ENCODE measurements around the gene HMGB4. TPM values are rescaled to one million over a fixed set of nuclear protein-coding genes. Genes with fewer than 3 reads are reported as not detected.

HMGB4 gene
- total and polyA plus RNA-seq, 9 of the 15 experiments (the other 6 are each of a cell fraction or from before 2014, with no cell fraction given) = not detected

GRCh38 chr1:33908324-33908956 is 44.6 kb downstream of the HMGB4 start:
- H3K9ac ChIP-seq (ENCODE audit: insufficient read depth in 1 of 2, low read depth in 2 of 2, low read length in 2 of 2) = no peak overlapping the region
- no peak overlapping the region for H3K4me2 ChIP-seq (ENCODE audit: insufficient read depth, low read length)
- H3K9me3 ChIP-seq (replicated peaks; ENCODE audit: control insufficient read depth, insufficient read depth, low read depth, low read length) = no peaks in the 10 kb centered on the region
- CTCF ChIA-PET (ENCODE audit: low intra/inter-chr PET ratio) = no interaction called here
- WGBS (ENCODE audit: insufficient coverage, low coverage, missing lambda C conversion rate) = 1% methylated on average over 11 of the region's 11 CpGs
- POLR2A ChIA-PET = interaction anchor here (1.0 to 1.1 kb wide), 2 partner anchors 9 to 27 kb away, joined by 3 read pairs; no protein-coding TSS in a partner anchor
- intact Hi-C loops (cut with micrococcal nuclease) = no loop called here
- H4K20me1 ChIP-seq (replicated peaks; ENCODE audit: control insufficient read depth, insufficient read depth, low read length) = no peaks in the 10 kb centered on the region
- BruUV-seq (replicated peaks) = no TSS peak
- H3K9me1 ChIP-seq (ENCODE audit: control insufficient read depth, insufficient read depth, low read length) = no peaks in the 10 kb centered on the region
- H3K4me3 ChIP-seq = no peak overlapping the region
- H3K36me3 ChIP-seq (ENCODE audit: control insufficient read depth, insufficient read depth, low read length) = no peaks in the 10 kb centered on the region
- no peak overlapping the region for H2AFZ ChIP-seq (ENCODE audit: low read depth, low read length)
- ATAC-seq (no peak), DNase-seq (ENCODE audit: extremely low read depth in 1 of 4, low spot score in 3 of 4) (no peak), FAIRE-seq (no peak)
- no peaks in the 10 kb centered on the region for H3K79me2 ChIP-seq (ENCODE audit: control insufficient read depth, insufficient read depth, low read length)
- no peak overlapping the region for H3K27ac ChIP-seq (ENCODE audit: extremely low read depth, low read depth, low read length)
- in situ Hi-C loops (cut with MboI) = no loop called here
- no peaks in the 10 kb centered on the region for H3K4me1 ChIP-seq (replicated peaks in 1 of 2; ENCODE audit: control insufficient read depth in 2 of 2, insufficient read depth in 2 of 2, low read length in 2 of 2)
- no peaks in the 10 kb centered on the region; a peak in 1 of 5 replicates for H3K27me3 ChIP-seq (ENCODE audit: control insufficient read depth in 2 of 2, insufficient read depth in 2 of 2, low read length in 2 of 2)
- TF ChIP-seq VEZF1 (CRISPR knock-in tag; IDR thresholded peaks at IDR 0.05) = no peak
- no peak for TF ChIP-seq CREM (IDR thresholded peaks at IDR 0.05; ENCODE audit: low read depth)
- no peak for TF ChIP-seq HDAC2 (IDR thresholded peaks at IDR 0.05)
- no peak for TF ChIP-seq MBD2 (IDR thresholded peaks at IDR 0.05; ENCODE audit: borderline replicate concordance, low read depth)
- TF ChIP-seq HDAC3 (IDR thresholded peaks at IDR 0.05; ENCODE audit: borderline replicate concordance, partially characterized antibody) = no peak
- no peak for TF ChIP-seq HDAC6 (IDR thresholded peaks at IDR 0.05; ENCODE audit: low read depth, low read length)
- no peak for TF ChIP-seq ZNF174 (CRISPR knock-in tag; IDR thresholded peaks at IDR 0.05)
- no peak for TF ChIP-seq ZBED1 (IDR thresholded peaks at IDR 0.05)
- no peak for TF ChIP-seq SNAPC5 (CRISPR knock-in tag; IDR thresholded peaks at IDR 0.05)
- TF ChIP-seq U2AF1 (optimal IDR thresholded peaks at IDR 0.05; ENCODE audit: low read depth, low read length) = no peak
- no peak for TF ChIP-seq CLOCK (CRISPR knock-in tag; IDR thresholded peaks at IDR 0.05; ENCODE audit: borderline replicate concordance)
- no peak for TF ChIP-seq ZNF717 (CRISPR knock-in tag; IDR thresholded peaks at IDR 0.05)

Measured in K562 (cell line).